Spinal cord (tissue), 10 donors: ENCODE measurements around the gene MYPOP. TPM values are rescaled to one million over a fixed set of nuclear protein-coding genes. Genes with fewer than 3 reads are reported as not detected.
A peak's percentile ranks its signal among the peaks of the same experiment; 100 is the strongest.

Source experiments
- DNase-seq, 6 donors: peaks; one replicate each; pipeline versions ENCODE4 v3.0.0 to v3.0.0-alpha.2; 2013 to 2015; ENCODE audit warnings: low spot score in 6 of 6, low read depth in 4 of 6
- H3K27ac ChIP-seq: one replicate; pipeline ENCODE4 v1.5.1; 2013; ENCODE audit warnings: low read depth, low read length, control low read depth
- H3K27me3 ChIP-seq: one replicate; pipeline ENCODE4 v1.6.1; 2013; ENCODE audit warnings: low read length; ENCODE audit not compliant: control insufficient read depth, insufficient read depth
- H3K36me3 ChIP-seq: one replicate; pipeline ENCODE4 v1.6.1; 2013; ENCODE audit warnings: low read length; ENCODE audit not compliant: control insufficient read depth, insufficient read depth
- H3K4me1 ChIP-seq: one replicate; pipeline ENCODE4 v1.6.1; 2013; ENCODE audit warnings: low read length; ENCODE audit not compliant: control insufficient read depth, insufficient read depth
- H3K4me3 ChIP-seq: one replicate; pipeline ENCODE4 v1.5.1; 2013; ENCODE audit warnings: low read depth, low read length, control low read depth
- H3K9me3 ChIP-seq: one replicate; pipeline ENCODE4 v1.6.1; 2013; ENCODE audit warnings: low read length; ENCODE audit not compliant: control insufficient read depth, insufficient read depth
- WGBS: methylation state at CpG from one replicate; pipeline ENCODE4 v1.1.5; 2013; ENCODE audit warnings: missing lambda C conversion rate; ENCODE audit not compliant: insufficient coverage; 5-methylcytosine and 5-hydroxymethylcytosine counted together
- polyA plus RNA-seq, 2 donors: library from polyadenylated mRNA; unstranded; fragments of 120-200 nt; gene quantifications; one replicate each; pipeline ENCODE4 v1.2.1, GENCODE V29; 2013; ENCODE audit not compliant: insufficient read length in 2 of 2
- total RNA-seq, 2 donors: library from RNA; depleted of rRNA in 1 of 2; stranded (reverse); fragments of 120-200 nt in 1 of 2; fragments of >200 nt in 1 of 2; gene quantifications; one replicate each; pipeline versions ENCODE4 v1.2.3 to v1.2.4, GENCODE V29; 2013 to 2014
- donor health status: healthy.

Gene MYPOP
- total and polyA plus RNA-seq, 4 donors, result 1.3 to 13.6 (median 6.7) TPM

DNA sequence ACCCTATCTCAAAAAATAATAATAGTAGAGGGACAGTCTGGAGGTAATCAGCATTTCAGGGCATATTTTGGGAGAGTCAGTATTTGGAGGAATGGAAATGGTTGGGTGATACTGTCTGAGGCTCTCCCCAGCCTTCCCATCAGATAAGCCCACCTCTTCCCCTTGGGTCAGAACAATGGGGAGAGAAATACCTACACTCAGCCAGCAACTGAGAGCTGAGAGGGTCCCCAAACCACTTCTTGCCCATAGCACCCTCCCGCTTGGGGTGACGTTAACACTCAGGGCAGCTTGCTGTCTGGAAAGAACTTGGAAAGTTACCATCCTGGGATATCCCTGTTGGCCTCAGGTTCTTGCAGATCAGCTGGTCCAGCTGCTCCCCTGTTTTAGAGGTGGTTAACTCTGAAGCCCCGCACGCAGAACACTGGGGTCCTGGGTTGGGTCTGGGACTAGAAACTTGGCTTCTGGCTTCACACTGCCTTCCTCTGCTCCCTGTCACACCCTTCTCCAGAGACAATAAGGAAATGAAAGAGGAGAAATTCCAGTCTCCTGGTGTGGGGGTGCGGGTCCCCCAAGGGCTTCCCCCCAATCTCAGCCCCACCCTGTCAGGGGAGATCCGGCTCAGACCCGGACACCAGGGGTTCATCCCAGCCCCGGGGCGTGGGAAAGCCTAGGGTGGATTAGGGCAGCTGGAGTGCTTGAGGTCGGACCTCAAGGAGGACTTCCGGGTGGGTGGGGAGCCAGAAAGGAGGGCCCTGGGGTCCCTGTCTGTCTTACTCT lies 35.8 kb downstream of the MYPOP start:
- peaks cover 39% of the 10 kb centered on the region for H3K27me3 ChIP-seq
- WGBS, result 72% methylated on average over 8 of the region's 11 CpGs
- H3K36me3 ChIP-seq, result no peaks in the 10 kb centered on the region
- no peak overlapping the region for H3K27ac ChIP-seq
- H3K4me3 ChIP-seq, result no peak overlapping the region
- no peak for DNase-seq
- no peaks in the 10 kb centered on the region for H3K9me3 ChIP-seq
- H3K4me1 ChIP-seq, result peaks cover 17% of the 10 kb centered on the region

DNA sequence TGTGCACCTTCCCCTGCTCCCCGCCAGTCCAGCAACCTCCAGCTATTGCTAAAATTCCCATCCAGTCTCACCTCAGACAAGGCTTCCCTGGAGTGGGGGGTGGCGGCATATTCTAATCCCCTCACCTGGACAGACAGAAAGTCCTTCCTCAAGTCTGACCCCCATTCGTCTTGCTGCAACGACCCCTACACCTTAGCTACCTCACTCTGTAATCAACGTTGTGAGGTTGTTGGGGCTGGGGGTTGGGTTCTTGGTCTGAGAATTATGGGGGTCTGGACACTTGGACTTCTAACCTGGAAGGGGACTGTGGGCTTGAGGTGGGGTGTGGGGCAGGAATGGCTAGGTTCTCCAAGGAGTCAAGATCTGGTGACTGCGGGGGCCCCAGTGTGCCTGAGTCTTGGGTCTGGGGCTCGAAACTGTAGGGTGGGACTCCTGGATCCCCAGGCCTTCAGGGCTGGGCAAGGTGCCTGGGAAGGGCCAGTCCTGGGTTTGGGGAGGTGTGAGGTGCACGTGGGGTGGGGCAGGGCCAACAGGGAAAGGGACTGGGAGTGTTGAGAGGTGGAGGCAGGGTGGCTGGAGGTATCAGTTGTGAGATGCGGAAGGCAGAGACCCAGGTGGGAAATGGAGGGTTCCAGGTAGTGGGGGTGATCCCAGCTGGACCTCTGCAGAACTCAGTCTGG lies 37.0 kb downstream of the MYPOP start:
- H3K36me3 ChIP-seq, result peaks cover 7% of the 10 kb centered on the region
- H3K4me3 ChIP-seq, result no peak overlapping the region
- H3K9me3 ChIP-seq, result no peaks in the 10 kb centered on the region
- H3K27me3 ChIP-seq, result peaks cover 39% of the 10 kb centered on the region
- H3K4me1 ChIP-seq, result peaks cover 20% of the 10 kb centered on the region
- no peak overlapping the region for H3K27ac ChIP-seq
- WGBS, result 67% methylated on average over 4 of the region's 9 CpGs
- no peak for DNase-seq

DNA sequence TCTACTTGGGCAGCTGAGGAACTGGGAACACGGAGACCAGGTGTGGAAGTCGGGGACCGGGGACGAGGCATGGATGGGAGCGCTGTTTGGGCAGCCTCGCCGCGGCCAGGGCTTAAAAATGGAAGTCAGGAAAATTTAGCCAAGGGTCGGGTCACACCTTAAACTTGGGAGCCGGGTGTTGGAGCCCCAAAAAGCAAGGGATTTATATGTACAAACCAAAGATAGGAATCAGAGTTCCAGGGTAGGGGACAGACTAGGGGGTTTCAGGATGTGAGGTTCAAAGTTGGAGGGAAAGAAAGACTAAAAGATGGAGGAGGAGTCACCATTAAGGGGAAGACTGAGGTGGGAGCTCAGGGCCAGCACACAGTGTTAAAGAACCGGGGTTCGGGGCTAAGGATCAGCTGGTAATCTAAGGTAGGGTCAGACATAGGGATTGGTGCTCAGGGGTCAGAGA lies 37.8 kb downstream of the MYPOP start:
- Histone ChIP-seq H3K27ac (no peak overlapping the region), H3K4me3 (no peak overlapping the region), H3K27me3 (peaks cover 39% of the 10 kb centered on the region), H3K36me3 (peaks cover 13% of the 10 kb centered on the region), H3K9me3 (no peaks in the 10 kb centered on the region), H3K4me1 (peaks cover 20% of the 10 kb centered on the region)
- WGBS, result under 1% methylated on average over 12 of the region's 12 CpGs
- DNase-seq, result no peak

DNA sequence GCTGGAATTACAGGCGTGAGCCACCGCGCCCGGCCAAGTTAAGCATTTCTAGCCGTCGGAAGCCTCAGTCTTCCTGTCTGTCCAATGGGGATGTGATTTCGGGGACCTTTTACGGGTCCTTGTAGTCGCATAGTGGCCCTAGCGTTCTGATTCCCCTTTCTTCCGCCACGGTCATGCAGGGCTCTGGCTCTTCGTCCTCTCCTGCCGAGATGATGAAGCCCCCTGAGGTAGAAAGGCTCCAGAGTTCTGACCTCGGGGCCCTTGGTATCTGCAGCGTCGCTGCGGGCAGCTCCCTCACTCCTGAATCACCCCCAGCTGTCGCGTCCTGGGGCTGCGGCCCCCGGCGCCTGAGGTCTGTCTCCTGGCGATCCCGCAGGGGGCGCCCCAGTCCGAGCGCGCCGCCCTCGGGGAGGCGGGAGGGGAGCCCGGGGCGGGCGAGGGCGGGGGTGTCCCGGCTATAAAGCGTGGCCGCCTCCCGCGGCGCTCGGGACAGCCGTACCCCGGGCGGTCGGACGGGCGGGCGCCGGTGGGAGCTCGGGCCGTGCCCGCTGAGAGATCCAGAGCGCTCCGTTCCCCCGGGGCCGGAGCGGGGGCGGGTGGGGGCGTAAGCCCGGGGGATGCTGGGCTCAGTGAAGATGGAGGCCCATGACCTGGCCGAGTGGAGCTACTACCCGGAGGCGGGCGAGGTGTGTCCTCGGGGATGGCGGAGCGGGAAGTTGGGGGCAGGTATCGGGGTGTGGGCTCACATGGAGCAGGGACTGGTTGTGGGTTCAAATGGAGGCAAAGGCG lies 38.4 kb downstream of the MYPOP start, which contains the start of gene FOXA3:
TSS of gene FOXA3 (plus strand) at position 487 of the 789 bp plus-strand sequence. CDS start at position 618, 131 bp downstream.
- H3K27me3 ChIP-seq, result peaks cover 39% of the 10 kb centered on the region
- H3K36me3 ChIP-seq, result peaks cover 19% of the 10 kb centered on the region
- H3K4me1 ChIP-seq, result peaks cover 20% of the 10 kb centered on the region
- H3K9me3 ChIP-seq, result no peaks in the 10 kb centered on the region
- H3K27ac ChIP-seq, result no peak within 1 kb of the TSS
- DNase-seq, result no peak
- 1% methylated on average over 71 of the region's 71 CpGs for WGBS
- H3K4me3 ChIP-seq, result peak within 1 kb of the TSS; percentile 99

DNA sequence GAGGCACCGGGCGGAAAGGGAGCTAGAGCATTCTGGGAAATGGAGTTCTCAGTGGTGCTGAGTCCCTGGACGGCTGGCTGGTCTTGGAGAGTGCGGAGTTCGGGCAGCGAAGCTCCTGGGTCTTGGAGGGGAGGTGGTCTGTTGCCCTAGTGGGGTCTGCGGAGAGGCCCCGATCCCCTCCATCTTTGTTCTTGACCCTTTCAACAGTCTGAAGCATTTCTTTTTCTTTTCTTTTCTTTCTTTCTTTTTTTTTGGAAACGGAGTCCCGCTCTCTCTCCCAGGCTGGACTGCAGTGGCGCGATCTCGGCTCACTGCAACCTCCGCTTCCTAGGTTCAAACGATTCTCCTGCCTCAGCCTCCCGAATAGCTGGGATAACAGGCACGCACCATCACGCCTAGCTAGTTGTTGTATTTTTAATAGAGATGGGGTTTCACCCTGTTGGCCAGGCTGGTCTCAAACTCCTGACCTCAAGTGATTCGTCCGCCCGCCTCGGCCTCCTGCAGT lies 39.0 kb downstream of the MYPOP start:
- H3K27ac ChIP-seq, result no peak overlapping the region
- H3K4me3 ChIP-seq, result peak overlapping the region; percentile 99
- H3K27me3 ChIP-seq, result peaks cover 39% of the 10 kb centered on the region
- WGBS, result 1% methylated on average over 11 of the region's 22 CpGs
- no peaks in the 10 kb centered on the region for H3K9me3 ChIP-seq
- DNase-seq, result no peak
- H3K4me1 ChIP-seq, result peaks cover 20% of the 10 kb centered on the region
- H3K36me3 ChIP-seq, result peaks cover 26% of the 10 kb centered on the region

DNA sequence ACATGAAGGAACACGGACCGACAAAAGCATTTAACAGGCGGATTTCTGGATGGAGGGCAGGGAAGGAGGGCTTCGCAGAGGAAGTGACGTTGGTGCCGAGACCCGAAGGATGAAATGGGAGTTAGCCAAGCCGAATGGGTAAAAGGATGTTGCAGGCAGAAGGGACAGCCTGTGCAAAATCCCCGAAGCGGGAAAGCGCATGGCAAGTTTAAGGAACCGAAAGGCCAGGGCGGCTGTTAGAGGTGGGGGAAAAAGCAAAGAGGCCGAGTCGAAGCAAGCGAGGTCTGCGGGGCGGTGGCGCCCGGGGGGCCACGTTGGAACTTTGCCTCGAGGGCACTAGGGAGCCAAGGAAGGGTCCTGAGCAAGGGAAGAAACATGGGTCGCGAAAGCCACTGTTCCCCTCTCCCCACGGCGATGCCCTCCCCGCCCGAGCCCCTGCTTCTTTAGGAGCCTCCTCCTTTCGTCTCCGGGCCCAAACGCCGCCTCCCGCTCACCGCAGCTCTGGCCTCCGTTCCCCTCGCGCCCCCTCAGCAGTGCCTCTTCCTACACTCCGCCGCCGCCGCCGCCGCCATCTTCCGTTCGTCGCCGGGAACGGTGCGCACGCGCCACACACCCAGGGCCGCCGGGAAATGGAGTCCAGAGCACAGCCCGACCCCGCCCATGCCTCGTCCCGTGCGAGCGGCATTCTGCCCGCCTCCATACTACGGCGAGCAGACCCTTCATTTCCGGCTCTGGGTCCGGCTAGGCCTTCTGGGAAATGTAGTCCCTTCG lies 39.7 kb downstream of the MYPOP start, which contains the start of gene SYMPK:
TSS of gene SYMPK (minus strand) at position 584 of the 771 bp plus-strand sequence. CDS start 8,652 bp downstream, outside the sequence.
- peaks cover 20% of the 10 kb centered on the region for H3K4me1 ChIP-seq
- H3K27me3 ChIP-seq, result peaks cover 39% of the 10 kb centered on the region
- H3K36me3 ChIP-seq, result peaks cover 32% of the 10 kb centered on the region
- H3K9me3 ChIP-seq, result no peaks in the 10 kb centered on the region
- under 1% methylated on average over 61 of the region's 65 CpGs for WGBS
- H3K27ac ChIP-seq, result peak within 1 kb of the TSS; percentile 98
- peak; percentile 91 to 100 (median 98) for DNase-seq
- H3K4me3 ChIP-seq, result peak within 1 kb of the TSS; percentile 99

DNA sequence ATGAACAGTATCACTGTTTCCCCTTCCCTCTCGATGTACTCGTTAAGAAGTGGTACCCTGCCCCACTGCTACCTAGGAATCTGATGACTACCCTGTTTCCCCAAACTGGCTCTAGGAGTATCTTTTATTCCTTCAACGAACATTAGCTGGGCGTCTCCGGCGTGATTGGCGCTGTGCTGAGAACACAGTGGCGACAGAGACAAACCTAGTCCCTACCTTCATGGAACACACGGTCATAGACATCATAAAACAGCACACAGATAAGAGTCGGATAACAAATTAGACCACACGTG lies 40.2 kb downstream of the MYPOP start:
- peaks cover 20% of the 10 kb centered on the region for H3K4me1 ChIP-seq
- no peak for DNase-seq
- H3K4me3 ChIP-seq, result peak overlapping the region; percentile 99
- peak overlapping the region; percentile 98 for H3K27ac ChIP-seq
- H3K27me3 ChIP-seq, result peaks cover 38% of the 10 kb centered on the region
- H3K9me3 ChIP-seq, result no peaks in the 10 kb centered on the region
- H3K36me3 ChIP-seq, result peaks cover 32% of the 10 kb centered on the region
- 0% methylated on average over 9 of the region's 11 CpGs for WGBS

DNA sequence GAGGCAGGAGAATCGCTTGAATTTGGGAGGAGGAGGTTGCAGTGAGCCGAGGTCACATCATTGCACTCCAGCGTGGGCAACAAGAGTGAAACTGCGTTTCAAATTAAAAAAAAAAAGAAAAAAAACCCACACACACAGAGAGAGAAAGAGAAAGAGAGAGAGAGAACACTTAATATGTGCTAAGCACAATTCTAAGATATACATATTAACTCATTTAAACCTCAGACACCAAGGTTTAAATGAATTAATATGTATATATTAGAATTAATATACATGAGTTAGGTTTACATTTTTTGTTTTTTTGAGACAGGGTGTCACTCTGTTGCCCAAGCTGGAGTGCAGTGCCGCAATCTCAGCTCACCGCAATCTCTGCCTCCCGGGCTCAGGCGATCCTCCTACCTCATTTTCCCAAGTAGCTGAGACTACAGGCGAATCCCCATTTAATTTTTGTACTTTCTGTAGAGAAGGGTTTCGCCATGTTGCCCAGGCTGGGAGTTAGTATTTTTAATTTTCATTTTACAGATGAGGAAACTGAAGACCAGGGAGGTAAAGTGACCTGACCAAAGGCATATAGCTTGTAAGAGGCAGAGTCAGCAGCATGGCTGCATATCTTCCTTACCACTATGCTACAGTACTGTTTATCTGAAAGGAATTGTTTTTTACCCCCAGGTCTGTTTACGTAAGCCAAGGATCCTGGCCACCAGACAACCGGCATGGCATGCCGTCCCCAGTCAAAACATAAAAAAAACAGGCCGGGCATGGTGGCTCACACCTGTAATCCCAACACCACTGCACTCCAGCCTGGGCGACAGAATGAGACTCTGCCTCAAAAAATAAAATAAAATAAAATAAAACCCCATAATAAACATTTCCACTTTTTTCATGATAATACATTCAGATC lies 41.8 kb downstream of the MYPOP start:
- H3K4me3 ChIP-seq, result no peak overlapping the region
- H3K9me3 ChIP-seq, result no peaks in the 10 kb centered on the region
- no peak overlapping the region for H3K27ac ChIP-seq
- 80% methylated on average over 2 of the region's 15 CpGs for WGBS
- H3K36me3 ChIP-seq, result peaks cover 42% of the 10 kb centered on the region
- peaks cover 22% of the 10 kb centered on the region for H3K27me3 ChIP-seq
- peaks cover 20% of the 10 kb centered on the region for H3K4me1 ChIP-seq
- no peak for DNase-seq
